Activated CD4-positive, alpha-beta T cell treated with anti-CD3 and anti-CD28 coated beads, Interleukin-2, amount 50 U/mL, for 16 hours (primary cell): Measurements from ENCODE around the gene GRIFIN.

ENCODE experiments used
- DNase-seq: peaks from one replicate; pipeline ENCODE4 v3.0.0-alpha.2; 2020

The GRIFIN gene

GRCh38 chr7:2452643-2453270 lies 23.4 kb downstream of the GRIFIN start:
- no peak for DNase-seq

DNA sequence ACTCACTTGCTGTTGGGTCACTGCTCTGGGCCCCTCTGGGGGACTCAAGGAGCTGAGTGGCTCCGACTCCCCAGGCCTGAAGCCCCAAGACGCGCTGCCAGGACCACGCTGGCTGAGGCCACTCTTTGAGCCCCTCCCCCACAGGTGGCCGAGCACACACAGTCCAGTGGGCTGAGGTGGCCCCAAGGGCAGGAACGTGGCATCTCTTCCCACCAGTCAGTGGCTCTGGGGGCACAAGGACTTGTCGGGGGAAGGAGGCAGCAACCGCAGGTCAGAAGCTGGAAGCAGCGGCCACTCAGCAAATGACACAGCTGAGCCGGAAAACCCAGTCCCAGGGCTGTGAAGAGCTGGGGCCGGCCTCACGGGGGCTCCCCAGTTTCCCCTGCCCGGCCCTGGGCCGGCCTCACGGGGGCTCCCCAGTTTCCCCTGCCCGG lies 24.1 kb downstream of the GRIFIN start:
- no peak for DNase-seq

- peak; percentile 80 for DNase-seq
These were observed 24.8 kb downstream of the GRIFIN start for GRCh38 chr7:2451171-2452073.

DNA sequence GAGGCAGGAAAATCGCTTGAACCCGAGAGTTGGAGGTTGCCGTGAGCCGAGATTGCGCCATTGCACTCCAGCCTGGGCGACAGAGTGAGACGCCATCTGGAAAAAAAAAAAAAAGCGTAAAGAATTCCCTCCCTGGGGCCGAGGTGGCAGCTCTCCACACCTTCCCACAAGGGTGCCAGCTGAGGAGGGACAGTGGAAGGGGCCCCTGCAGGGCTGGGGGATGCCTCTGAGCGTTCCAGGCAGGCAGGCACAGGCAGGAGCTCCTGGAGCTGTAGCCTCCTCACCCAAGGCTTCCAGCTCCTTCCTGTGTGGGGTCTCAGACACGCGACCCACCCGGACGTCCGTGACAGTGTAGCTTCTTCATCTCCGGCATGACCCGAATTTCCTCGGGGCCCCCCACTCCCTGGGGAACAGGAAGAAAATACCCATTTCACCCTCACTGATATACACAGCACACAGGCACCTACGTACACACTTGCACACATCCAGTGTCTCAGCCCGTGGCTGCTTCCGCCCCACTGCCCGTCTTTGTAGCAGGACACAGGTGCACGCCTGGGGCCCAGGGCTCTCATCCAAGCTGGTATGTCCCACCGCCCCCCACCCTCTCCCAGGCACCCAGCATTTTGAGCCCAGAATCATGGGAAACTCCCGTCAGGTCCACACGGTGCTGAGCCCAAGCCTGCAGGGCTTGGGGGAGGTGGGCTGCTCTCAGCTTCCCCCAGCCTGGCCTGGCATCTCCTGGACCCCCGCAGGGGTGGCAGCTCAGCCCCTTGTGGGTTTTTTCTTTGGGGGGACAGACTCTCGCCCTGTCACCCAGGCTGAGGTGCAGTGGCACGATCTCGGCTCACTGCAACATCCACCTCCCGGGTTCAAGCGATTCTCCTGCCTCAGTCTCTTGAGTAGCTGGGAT lies 25.7 kb downstream of the GRIFIN start:
- no peak for DNase-seq

GRCh38 chr7:2446676-2447075 lies 29.5 kb downstream of the GRIFIN start:
- no peak for DNase-seq

- no peak for DNase-seq
These were observed 30.2 kb downstream of the GRIFIN start for GRCh38 chr7:2445898-2446555.

- no peak for DNase-seq
These were observed 31.2 kb downstream of the GRIFIN start for GRCh38 chr7:2445047-2445446.

DNA sequence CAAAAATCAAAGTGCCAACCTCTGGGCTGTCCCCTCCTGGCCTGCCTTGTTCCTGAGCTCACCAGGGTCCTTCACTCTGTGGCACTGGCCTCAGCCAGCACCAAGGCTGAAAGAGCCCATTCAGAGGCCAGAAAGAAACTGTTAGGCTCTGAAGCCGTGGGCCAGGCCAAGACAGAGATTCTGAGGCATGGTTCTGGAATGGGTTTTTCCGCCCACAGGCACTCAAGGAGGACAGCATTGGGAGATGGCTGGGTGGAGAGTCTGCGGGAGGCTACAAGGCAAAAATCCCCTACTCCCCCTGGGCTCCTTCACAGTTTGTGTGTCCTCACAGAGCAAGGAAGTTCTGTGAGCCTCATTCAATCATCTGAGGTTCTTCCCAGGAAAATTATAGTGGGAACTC lies 31.7 kb downstream of the GRIFIN start:
- DNase-seq = no peak

GRCh38 chr7:2443491-2443890 lies 32.7 kb downstream of the GRIFIN start:
- no peak for DNase-seq

GRCh38 chr7:2441430-2442058 lies 34.7 kb downstream of the GRIFIN start:
- DNase-seq = no peak

DNA sequence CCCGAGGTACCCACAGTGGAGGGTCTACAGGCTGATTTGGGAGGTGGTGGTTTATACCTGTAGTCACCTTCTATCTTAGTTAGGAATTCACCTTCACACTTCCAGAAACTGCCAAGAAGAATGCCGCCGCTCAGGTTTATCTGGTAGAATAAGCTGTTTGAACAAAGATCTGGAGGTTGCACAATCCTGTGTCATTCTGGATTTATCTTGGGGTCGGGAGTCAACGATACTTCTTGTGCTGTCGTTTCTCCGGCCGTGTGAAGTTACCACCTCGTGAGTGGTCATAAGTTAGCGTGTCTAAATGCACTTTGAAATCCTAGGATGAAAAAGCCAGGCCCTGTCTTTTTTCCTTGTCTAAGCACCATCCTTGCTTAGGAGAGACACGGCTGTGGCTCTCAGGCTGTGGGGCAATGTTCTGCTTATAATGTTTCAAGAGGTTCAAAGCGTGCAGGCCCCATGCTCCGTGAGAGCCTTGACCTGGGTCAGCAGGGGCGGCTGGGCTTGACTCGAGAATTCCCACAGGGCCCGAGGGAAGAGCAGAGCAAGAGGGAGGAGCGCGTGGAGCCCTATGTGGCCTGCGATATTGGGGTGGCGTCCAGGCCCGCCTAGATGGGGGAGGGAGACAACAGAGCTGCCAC lies 35.5 kb downstream of the GRIFIN start:
- DNase-seq = no peak

- no peak for DNase-seq
These were observed 37.4 kb downstream of the GRIFIN start for GRCh38 chr7:2438775-2439174.

DNA sequence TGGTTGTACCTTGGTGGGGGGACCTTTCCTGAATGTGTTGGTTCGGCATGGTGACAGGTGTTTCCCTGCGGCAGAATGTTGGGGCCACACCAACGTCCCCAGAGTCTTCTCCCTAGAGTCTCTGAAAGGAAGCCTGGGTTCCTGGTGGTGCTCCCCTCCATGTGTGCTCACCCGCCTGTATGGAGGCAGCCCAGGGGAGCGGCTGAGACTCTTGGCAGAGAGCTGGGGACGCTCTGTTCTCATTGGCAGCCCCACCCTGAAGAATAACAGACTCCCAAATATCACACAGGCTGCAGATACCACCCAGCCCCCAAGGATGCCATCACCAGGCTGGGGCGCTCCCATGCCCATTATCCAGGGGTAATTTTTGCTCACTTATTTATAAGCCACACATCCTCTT lies 38.0 kb downstream of the GRIFIN start:
- DNase-seq = no peak

- no peak for DNase-seq
These were observed 38.6 kb downstream of the GRIFIN start for GRCh38 chr7:2437537-2438148.

DNA sequence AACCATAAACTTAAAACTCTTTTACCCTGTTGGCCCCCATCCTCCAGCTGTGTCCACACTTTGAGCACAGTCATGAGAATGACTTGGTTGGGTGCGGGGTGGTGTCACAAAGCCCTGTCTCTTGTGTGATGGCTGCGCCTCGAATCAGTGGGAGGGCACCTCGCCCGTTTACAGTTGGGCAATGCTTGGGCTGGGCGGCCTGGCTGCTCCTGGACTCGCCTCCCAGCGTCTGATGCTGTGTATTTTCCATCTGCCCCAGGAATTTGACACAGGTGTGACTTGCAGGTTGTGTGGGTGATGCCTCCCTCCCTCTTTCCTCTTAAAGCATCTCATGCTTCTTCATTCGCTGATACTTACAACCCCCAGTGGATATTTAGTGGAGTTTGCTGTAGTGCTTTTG lies 39.1 kb downstream of the GRIFIN start:
- DNase-seq = no peak

- DNase-seq = no peak
These were observed 39.7 kb downstream of the GRIFIN start for GRCh38 chr7:2436341-2437104.

DNA sequence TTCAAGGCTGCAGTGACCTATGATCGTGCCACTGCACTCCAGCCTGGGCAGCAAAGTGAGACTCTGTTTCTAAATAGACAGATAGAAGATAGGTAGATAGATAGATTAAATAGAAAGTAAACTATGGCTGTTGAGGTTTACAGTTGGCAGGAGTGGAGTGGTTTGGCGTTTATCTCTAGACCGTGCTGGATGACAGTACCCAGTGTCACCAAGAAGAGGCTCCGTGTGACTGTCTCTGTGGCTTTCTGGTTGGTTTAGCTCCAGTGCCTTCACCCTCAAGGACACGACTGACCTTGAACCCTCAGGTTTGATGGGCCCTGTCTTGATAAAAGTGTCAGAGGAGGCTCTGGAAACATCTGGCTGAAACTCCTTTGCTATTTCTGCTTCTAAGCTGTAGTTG lies 41.1 kb downstream of the GRIFIN start:
- no peak for DNase-seq

DNA sequence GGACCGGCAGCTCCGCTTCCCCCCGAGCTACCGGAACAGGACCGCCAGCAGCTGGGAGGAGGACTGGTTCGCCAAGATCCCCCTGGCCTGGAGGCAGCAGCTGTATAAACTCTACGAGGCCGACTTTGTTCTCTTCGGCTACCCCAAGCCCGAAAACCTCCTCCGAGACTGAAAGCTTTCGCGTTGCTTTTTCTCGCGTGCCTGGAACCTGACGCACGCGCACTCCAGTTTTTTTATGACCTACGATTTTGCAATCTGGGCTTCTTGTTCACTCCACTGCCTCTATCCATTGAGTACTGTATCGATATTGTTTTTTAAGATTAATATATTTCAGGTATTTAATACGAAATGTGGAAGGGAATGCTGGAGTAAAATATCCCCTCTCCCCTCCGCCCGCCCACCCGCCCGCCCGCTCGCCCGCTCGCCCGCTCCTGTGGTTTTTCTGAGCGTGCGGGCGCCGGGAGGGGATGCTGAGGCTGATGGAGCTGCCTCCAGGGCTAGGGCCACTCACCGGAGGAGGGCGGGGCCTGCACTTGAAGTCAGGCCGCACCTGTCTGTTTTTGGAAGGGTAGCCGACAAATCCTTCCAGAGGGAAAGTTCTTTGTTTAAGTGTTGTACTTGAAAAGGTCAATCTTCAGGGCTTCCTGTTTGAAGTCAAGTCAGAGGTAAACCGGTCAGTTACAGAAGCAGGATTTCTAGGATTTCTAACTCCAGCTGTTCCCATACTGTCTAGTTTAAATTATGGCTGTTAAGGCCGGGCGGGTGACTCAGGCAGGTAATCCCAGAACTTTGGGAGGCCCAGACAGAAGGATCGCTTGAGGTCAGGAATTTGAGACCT lies 42.3 kb downstream of the GRIFIN start:
- no peak for DNase-seq

DNA sequence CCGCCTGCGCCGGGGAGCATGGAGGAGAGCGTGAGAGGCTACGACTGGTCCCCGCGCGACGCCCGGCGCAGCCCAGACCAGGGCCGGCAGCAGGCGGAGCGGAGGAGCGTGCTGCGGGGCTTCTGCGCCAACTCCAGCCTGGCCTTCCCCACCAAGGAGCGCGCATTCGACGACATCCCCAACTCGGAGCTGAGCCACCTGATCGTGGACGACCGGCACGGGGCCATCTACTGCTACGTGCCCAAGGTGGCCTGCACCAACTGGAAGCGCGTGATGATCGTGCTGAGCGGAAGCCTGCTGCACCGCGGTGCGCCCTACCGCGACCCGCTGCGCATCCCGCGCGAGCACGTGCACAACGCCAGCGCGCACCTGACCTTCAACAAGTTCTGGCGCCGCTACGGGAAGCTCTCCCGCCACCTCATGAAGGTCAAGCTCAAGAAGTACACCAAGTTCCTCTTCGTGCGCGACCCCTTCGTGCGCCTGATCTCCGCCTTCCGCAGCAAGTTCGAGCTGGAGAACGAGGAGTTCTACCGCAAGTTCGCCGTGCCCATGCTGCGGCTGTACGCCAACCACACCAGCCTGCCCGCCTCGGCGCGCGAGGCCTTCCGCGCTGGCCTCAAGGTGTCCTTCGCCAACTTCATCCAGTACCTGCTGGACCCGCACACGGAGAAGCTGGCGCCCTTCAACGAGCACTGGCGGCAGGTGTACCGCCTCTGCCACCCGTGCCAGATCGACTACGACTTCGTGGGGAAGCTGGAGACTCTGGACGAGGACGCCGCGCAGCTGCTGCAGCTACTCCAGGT lies 43.1 kb downstream of the GRIFIN start:
- no peak for DNase-seq
